HG02571 (cell line): ENCODE results near the gene AGPAT1.
"Not testable (repeated sequence)": the region's sequence is repeated elsewhere in the genome, so short reads cannot be mapped to it uniquely, and the experiment has no call there.

Source experiments
- ATAC-seq: cut with Tn5 transposase; IDR thresholded peaks from one replicate; pipeline ENCODE4 v1.9.1; 2021; ENCODE audit warnings: mild to moderate bottlenecking, moderate library complexity; ENCODE audit not compliant: unreplicated experiment

The AGPAT1 gene, protein sequence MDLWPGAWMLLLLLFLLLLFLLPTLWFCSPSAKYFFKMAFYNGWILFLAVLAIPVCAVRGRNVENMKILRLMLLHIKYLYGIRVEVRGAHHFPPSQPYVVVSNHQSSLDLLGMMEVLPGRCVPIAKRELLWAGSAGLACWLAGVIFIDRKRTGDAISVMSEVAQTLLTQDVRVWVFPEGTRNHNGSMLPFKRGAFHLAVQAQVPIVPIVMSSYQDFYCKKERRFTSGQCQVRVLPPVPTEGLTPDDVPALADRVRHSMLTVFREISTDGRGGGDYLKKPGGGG

DNA sequence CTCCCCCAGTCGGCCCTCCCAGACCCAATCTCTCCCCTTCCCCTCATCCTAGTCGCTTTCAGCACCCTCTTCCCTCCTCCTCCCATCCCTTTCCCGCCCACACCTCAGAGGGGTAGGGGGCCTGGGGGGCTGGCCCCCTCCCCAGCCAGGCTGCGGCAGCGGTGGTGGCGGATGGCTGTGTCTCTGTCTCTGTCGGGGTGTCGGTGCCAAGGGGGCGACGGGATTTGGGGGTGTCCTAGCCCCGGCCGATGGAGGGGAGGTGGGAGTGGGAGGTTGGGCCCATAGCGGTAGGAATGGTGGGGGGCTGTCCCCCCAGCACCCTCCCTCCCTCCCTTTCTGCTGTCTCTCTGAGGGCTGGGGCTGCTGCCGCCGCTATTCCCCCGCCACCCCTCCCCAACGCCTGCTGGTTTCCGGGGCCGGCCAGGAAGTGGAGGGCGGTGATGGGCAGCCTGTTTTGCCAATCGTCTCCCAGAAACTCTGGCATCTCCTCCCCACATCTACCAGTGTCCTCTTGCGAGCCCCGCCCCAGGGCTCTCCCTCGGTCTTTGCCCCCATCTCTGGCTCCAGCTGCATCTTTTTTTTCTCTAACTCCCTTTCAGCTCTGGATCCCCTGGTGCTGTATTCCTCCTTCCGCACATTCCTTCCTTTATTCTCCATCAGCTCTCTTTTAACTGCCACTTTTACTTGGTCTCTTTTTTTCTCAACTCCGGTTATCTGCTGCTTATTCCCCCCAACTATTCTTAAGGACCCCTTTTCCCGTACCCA, at the start of gene AGPAT1:
TSS of gene AGPAT1 (minus strand) at position 374 of the 765 bp plus-strand sequence. CDS start 4,588 bp downstream, outside the sequence.
- peak; percentile 43 for ATAC-seq

- ATAC-seq, result no peak
These were observed 48.8 kb upstream of the AGPAT1 start for GRCh38 chr6:32224696-32225095.

- ATAC-seq, result no peak
These were observed 47.7 kb upstream of the AGPAT1 start, which contains the start of gene NOTCH4 for GRCh38 chr6:32223258-32224235. NOTCH4 (minus strand) TSS chr6:32224067; CDS start chr6:32223928, 139 bp downstream.

DNA sequence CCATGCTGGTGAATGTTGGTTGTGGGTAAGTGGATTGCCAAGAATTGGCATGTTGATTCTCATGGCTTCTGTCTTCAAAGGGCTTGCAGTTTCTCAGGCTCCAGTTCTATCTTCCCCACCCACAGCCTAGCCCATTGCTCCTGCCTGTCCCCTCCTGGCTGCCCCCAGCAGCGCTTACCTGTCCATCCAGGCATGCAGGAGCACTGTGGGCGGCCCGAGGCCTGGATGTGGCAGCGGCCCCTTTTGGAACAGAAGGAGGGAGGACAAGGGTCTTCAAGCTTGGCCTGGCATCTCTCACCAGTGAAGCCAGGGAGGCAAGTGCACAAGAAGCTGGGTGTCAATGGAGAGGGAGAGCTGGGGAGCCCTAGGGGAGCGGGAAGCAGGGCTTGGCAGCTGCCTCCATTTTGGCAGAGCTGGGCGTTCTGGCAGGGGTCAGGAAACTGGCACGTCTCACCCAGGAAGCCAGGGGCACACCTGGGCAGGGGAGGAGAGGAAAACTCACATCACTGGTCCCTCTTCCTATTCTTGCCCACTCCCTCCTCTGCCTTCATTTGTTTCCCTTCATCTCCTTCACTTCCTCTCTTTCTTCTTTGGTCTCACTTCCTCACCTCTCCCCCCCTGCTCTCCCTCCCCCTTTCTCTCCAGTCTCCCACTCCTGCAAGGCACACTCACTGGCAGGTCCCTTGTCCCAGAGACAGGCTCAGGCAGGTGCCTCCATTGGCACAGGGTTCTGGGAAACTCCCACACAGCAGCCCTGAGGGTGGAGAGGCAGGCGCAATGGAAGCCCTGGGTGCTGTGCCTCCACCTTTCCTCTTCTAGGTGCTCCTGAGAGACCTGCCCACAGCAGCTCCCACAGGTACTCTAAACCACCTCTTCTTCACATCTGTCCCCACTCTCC, 46.7 kb upstream of the AGPAT1 start:
- ATAC-seq, result no peak

- no peak for ATAC-seq
These were observed 44.1 kb upstream of the AGPAT1 start for GRCh38 chr6:32220021-32220420.

DNA sequence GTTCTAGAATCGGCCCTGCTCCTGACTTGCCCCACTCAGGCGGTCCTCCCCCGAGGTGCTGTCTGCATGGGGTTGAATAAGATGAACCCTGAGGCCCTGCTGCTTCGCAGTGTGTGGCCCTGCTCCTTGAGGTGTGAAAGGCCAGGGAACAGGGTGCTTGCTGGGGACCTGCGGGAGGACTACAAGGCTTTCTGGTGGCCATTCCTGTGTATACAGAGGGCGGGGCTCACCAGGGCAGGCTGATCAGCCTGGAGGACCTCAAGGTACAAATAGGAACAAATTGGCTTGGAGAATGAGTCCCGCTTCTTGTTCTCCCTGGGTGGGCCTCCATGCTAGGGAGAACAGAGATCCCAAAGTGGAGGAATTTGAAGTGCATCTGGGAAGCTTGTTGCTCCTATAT, 42.3 kb upstream of the AGPAT1 start:
- ATAC-seq, result no peak

- ATAC-seq, result no peak
These were observed 41.1 kb upstream of the AGPAT1 start for GRCh38 chr6:32216998-32217397.

DNA sequence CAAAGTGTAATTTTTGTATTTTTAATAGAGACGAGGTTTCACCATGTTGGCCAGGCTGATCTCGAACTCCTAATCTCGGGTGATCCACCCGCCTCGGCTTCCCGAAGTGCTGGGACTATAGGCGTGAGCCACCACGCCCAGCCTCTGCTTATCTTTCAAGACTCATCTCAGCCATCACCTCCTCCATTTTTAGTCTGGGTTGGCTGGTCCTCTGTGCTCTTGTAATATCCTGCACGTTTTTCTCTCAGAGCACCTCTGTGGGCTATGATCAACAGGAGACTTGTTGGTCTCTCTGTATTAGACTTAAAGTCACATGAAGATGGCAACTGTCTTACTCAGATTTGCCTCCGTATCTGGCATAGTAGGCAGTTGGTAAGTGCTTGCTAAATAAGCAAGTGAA, 40.4 kb upstream of the AGPAT1 start:
- no peak for ATAC-seq

- no peak for ATAC-seq
These were observed 39.7 kb upstream of the AGPAT1 start for GRCh38 chr6:32215617-32216016.

- no peak for ATAC-seq
These were observed 38.2 kb upstream of the AGPAT1 start for GRCh38 chr6:32214126-32214525.

DNA sequence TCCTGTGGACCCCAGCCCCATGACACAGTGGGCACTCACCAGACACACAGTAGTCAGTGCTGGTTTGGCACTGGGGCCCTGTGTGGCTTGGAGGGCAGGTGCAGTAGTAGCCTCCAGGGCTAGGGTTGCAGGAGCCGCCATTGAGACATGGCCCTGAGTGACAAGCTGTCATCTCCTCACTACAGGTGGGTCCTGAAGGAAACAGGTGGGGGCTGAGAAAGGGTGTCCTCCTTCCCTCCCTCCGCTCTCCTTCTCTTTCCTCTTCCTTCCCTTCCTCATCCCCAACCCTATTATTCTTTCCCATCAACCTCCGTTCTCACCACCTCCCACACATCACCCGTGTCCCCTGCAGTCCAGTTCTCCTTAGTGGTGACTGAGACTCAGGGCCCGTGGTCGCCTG, 37.8 kb upstream of the AGPAT1 start:
- ATAC-seq, result no peak

DNA sequence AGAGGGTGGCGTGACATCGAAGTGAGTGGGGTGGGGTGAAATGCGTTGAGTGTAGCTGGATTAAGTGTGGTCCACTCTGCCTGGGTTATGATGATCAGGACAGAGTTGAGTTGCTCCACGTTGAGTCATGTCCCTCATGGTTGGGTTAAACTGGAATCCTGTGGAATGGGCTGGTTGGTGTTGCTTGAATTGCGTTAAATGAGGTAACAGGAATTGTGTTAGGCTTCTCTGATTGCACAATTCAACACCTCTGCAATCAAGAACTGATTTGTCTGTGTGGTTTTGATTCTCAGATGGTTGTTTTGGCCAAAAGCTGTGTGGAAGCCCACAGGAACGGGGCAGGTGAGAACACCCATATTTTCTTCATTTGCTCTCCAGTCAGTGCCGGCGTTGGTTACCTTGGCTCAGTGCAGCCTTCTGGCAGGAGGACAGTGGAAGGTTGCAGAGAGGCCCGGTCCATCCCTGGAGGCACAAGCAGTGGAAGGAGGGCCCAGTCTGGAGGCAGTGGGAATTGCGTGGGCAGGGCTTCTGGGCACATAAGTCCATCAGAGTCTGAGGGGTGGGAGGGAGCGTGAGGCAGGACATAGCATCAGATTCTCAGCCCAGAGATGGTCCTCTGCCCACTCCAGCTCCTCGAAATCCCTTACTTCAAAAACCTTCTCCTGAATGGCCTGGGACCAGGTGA, 36.3 kb upstream of the AGPAT1 start:
- ATAC-seq, result no peak

DNA sequence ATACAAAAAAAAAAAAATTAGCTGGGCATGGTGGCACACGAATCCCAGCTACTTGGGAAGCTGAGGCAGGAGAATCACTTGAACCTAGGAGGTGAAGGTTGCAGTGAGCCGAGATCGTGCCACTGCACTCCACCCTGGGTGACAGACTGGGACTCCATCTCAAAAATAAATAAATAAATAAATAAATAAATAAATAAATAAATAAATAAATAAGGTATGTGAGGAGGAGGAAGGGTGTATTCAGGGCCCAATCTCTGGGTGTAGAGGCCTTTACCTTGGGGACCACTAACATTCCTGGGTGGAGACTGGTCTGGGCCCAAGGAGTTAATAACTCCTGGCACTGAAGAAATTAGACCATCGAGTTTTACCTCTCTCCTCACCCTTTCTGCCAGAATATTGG, 35.5 kb upstream of the AGPAT1 start:
- ATAC-seq, result not testable (repeated sequence)

DNA sequence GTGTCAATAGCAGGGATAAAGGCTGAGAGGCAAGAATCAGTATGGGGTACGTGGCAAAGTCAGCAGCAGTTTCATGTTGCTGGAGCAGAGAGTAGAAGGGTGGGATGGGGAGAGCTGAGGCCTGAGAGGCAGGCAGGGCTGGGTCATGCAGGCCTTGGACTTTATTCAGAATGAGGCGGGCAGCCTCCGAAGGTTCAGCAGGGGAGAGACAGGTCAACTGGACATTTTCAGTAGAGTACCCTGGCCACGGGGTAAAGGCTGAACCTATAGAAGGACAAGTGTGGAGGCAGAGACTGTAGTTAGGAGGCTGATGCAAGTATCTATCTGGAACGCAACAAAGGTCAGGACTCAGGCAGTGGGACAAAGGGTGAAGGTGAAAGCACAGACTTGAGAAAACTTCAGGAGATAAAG, 34.3 kb upstream of the AGPAT1 start:
- no peak for ATAC-seq

GRCh38 chr6:32208996-32209395, 33.1 kb upstream of the AGPAT1 start:
- ATAC-seq, result no peak

DNA sequence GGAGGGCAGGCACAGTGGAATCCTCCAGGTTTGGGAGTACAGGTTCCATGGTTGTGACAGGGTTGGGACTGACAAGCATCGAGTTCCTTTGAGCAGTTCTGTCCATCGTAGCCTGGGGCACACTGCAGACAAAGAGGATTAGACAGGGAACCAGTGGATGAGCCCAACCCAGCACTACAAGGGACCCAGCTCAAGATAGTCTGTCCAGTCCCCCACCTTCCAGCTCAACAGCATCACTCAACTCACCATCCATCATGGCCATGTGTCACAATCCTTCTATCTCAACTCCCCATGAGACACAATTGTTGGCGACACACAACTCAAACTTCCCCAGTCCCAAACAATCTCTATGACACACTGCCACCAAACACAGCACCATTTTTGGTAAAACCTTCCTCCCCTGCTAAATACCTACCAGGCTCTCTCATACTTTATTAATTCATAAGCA, 28.4 kb upstream of the AGPAT1 start:
- no peak for ATAC-seq

DNA sequence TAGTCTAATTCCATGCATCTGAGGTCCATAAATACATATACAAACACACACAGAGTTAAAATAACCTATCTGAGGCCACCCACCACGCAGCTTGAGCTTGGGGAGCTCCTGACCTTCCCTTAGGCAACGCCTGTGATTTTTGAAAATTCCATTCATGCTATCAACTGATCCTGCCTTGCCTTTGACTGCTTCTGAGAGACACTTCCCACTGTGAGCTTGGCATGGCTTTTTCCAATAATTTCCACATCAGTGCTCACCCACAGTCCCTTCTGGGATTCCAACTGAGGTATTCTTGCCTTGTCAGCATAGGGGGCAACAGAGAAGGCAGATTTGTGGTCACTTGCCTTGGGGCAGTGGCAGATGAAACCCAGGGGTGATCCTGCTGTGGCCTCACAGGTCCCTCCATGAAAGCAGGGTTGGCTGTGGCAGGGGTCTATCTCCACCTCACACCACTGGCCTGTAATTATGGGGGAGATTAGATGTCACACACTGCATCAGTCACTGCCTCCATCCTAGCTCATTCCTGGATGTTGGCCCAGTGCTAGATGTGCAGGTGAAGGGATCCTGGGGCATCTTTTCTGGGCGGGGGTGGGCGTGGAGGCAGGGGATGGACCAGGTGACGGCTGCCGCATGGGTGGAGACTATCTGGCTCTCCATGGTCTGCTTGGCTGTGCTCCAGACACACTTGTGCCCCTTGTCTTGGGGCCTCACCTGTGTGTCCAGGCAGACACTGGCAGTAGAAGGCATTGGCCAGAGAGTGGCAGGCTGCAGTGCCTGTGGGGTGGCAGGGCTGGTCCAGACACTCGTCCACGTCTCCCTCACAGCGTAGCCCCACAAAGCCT, 27.8 kb upstream of the AGPAT1 start:
- ATAC-seq, result no peak

- ATAC-seq, result no peak
These were observed 26.3 kb upstream of the AGPAT1 start for GRCh38 chr6:32202186-32202585.
